Activated CD8-positive, alpha-beta memory T cell treated with anti-CD3 and anti-CD28 coated beads for 36 hours (primary cell): Measurements from ENCODE around the gene BAIAP2. TPM values are rescaled to one million over a fixed set of nuclear protein-coding genes. Genes with fewer than 3 reads are reported as not detected.

Experiments used
- CTCF ChIA-PET: fragments of 350-600 bp; sonication (Branson Sonifier 250); formaldehyde crosslinking; loops from one replicate; lab custom pipeline; 2021; ENCODE audit warnings: antibody characterized with exemption; lab: Charles Lee
- POLR2A ChIA-PET: fragments of 350-600 bp; sonication (Branson Sonifier 250); formaldehyde crosslinking; loops from one replicate; lab custom pipeline; 2021; ENCODE audit warnings: antibody characterized with exemption; lab: Charles Lee
- total RNA-seq, 2 experiments: library from RNA; stranded (reverse); gene quantifications; one replicate each; pipeline ENCODE4 v1.2.3, GENCODE V29; 2021

Gene BAIAP2
- total RNA-seq, 2 experiments from 2014 or later: 5.8 to 6.3 TPM

DNA sequence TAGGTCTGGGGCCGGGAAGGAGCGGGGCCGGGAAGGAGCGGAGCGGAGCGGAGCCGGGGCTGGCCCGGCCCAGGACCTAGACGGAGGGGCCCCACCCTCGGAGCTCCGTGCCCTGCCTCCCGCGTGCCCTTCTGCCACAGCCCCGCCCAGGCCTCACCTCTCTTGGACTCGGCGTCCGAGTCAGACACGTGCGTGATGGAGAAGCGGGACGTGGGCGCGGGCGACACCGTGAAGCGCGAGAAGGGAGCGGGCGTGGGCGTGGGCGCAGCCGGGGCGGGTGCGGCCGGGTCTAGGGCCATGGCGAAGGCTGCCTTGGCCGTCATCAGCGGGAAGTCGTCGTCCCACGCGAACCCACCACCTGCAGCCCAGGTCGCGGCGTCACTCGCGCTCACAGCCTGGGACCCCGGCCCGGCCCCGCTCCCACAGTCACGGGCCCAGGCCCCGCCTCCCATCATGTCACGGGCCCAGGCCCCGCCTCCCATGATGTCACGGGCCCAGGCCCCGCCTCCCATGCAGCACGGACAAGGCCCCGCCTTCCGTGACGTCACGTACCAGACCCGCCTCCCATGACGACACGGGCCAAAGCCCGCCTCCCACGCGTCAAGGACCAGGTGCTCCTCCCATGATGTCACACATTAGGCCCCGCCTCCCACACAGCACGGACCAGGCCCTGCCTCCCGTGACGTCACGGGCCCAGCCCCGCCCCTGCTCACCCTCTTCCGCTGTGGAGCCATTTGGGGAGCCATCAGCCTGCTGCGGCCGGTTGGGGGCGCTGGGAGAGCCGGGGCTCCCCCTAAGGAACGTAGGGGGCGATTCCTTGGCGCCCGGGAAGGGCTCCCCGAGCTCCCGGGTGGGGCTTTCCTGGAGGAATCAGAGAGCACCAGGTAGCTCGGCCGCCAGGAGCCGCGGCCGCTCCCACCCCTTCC lies 84.5 kb downstream of the BAIAP2 start:
- CTCF ChIA-PET: no interaction called here

DNA sequence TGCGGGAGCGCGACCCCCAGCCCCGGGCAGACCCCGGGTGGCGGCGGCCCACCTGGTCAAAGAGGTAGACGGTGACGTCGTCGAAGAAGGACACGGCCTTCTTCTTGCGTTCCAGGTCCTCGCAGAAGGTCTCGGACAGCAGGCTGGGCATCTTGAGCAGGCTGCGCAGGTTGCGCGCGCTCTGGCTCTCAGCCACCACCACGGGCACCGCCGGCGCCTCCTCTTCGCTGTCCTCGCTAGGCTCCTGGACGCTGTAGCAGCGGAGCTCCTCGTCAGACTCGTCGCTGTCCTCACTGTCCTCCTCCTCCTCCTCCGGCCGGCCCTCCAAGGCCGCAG lies 85.2 kb downstream of the BAIAP2 start:
- ChIA-PET POLR2A (no interaction called here), CTCF (no interaction called here)

More for the DNA sequence above, 84.5 kb downstream of the BAIAP2 start:
- POLR2A ChIA-PET: no interaction called here

DNA sequence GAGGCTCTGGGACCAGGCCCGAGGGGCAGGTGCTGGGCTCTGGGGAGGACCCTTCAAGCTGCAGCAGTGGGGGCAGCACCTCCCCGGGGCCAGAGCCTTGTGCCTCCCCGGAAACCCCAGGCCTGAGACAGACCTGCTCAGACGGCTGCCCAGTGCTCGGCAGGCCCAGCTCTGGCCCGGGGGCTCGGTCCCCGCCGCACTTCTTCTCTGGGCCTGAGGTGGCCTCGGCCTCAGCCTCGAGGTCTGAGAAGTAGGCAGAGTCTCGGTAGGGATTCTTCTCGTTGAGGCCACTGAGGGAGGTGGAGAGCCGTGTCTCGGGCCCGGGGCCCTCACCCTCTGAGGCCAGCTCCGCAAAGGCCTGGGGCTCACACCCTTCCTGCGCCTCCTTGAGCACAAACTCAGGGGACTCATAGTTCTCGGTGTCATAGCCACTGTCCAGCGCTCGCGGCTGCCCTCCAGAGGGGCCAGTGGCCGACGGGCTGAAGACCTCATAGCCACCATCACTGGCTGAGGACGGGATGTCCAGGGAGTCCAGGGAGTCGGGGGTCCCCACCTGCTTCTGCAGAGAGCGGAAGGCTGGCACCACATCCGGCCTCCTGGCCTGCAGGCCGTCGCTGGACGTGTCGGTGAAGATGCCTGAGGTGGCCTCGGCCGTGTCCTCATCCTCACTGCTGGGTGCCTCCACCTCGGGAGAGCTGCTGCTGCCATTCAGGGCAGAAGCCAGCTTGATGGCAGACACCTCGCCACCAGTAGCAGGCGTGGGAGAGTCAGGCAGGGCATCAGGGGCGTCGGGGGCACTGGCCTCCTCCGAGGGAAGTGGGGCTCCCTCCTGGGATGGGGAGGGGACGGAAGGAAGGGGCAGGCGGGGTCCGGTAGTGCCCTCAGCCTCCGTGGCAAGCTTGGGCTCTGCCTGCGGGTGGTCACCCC lies 86.0 kb downstream of the BAIAP2 start:
- POLR2A ChIA-PET: no interaction called here
- CTCF ChIA-PET: interaction anchor here (1.1 kb wide), 2 partner anchors 19 to 79 kb away, joined by 3 to 4 read pairs; no protein-coding TSS in a partner anchor

DNA sequence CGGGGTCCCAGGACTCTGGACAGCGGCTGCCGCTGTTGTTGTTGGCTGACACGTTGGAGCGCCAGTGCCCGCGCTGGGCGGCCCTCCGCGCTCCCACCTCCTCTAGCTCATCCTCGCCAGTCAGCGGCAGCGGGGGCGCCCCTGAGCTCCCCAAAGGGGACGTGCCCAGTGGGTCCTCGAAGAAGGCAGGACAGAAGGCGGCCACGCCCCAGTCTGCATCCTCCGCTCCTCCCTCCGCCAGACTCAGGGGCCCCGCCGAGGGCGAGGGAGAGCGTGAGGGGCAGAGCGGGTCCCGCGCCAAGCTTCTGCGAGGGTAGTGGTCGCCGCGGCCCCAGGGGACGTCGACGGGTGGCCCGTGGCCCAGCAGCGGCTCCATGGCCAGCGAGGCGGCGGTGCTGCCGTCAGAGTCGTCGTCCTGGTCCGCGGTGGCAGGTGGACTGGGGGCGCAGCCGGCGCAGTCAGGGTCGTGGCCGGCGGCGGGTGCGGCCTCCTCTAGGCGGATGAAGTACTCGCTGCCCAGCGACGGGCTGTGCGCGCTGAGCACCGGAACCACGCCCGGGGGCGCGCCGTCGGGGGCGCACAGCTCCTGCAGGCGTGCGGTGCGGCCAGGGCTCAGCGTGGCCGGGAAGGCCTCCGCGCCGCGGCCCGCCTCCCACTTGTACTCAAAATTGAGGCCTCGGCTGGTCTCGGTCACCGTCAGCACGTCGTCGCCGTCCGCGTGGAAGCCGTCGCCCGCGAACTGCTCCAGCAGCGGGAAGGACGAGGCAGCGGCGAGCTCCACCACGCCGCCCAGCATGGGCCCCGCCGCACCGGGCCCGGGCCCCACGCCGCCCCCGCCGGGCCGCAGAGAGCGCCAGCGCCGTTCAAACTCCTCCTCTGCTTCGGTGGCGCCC lies 87.1 kb downstream of the BAIAP2 start:
- ChIA-PET POLR2A (no interaction called here), CTCF (interaction anchor here (1.1 kb wide), 2 partner anchors 20 to 78 kb away, joined by 3 to 4 read pairs; no protein-coding TSS in a partner anchor)

DNA sequence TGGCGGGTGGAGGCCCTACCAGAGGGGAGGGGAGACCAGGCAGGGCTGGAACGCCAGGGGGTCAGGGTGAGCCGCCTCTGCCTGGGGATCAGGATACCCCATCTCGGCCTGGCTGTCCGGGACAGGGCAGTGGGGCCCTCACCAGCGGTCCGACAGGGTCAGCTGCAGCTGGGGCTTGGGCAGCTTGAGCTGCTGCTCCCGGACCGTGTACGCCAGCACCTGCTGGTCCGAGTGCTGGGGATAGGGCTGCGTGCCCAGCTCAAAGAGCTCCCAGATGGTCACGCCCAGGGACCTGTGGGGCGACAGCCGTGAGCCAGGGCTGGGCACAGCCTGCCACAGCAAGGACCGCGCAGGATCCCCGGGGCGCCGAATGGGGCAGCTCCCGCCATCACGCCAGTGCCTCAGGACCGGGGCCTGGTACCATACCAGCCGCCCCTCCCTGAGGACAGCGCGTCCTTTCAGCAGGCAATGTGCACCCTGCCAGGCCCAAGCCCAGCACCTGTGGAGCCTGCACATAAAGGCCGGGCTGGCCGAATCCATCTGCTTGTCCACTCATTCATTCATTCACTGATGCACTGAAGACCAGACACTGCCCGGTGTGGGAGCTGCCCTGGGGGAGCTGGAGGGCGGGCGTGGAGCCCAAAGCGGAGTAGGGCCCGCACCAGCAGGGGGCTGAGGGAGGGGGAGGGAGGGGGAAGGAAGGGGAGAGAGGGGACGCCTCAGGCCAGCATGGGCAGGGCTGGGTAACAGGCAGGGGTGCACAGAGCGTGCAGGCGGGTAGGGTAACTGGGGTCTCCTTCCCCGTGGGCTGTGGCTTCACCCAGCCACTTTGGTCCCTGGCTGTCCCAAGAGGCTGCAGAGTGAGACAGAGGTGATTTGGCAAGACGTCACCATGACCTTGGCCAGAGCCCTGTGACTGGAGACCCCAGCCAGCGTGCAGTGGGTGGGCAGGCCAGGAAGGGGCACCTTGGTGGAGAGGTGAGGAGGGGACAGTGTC lies 88.4 kb downstream of the BAIAP2 start:
- POLR2A ChIA-PET: no interaction called here

DNA sequence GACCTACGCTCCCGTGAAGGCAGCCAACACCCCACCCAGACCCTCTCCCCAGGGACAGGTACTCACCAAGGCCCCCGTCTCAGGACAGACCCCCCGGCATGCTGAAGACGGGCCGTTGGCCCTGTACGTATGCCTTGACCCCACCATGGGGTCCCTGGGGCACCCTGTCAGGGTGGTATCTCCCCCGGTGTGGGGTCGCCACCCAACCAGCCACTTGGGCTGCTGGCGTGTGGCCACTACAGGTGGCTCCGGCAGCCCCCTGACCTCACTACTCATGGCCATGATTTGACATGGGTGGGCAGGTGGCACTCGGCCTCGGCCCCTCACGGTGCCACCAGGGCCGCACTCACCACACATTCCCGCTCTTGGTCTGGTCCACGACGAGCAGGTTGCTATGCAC lies 89.4 kb downstream of the BAIAP2 start:
- POLR2A ChIA-PET: no interaction called here
- CTCF ChIA-PET: no interaction called here

More for the DNA sequence above, 88.4 kb downstream of the BAIAP2 start:
- CTCF ChIA-PET: interaction anchor here (0.8 kb wide), 1 partner anchor 22 kb away, joined by 3 read pairs; no protein-coding TSS in a partner anchor

DNA sequence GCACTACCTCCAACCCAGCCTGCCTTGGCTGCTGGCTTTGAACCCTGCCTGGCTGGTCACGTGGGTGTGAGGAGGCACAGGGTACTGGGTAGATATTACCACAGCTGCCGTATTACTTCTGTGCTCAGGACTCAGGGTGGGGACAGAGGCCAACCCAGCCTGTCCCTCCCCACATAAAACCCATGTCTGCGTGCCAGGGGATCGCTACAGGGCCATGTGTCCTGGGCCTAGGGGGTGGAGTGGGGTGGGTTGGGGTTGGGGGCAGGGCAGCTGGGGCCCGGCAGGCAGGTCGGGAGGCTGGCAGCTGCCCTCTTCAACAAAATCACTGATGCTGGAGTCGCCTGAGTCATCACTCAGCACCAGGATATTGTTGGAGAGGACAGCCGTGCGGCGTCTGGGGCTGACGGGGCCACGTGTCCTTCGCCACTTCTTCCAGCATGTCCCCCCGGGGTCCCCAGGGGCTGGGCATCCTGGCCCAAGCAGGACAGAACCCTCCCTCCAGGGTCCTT lies 90.7 kb downstream of the BAIAP2 start:
- POLR2A ChIA-PET: no interaction called here
- CTCF ChIA-PET: no interaction called here

DNA sequence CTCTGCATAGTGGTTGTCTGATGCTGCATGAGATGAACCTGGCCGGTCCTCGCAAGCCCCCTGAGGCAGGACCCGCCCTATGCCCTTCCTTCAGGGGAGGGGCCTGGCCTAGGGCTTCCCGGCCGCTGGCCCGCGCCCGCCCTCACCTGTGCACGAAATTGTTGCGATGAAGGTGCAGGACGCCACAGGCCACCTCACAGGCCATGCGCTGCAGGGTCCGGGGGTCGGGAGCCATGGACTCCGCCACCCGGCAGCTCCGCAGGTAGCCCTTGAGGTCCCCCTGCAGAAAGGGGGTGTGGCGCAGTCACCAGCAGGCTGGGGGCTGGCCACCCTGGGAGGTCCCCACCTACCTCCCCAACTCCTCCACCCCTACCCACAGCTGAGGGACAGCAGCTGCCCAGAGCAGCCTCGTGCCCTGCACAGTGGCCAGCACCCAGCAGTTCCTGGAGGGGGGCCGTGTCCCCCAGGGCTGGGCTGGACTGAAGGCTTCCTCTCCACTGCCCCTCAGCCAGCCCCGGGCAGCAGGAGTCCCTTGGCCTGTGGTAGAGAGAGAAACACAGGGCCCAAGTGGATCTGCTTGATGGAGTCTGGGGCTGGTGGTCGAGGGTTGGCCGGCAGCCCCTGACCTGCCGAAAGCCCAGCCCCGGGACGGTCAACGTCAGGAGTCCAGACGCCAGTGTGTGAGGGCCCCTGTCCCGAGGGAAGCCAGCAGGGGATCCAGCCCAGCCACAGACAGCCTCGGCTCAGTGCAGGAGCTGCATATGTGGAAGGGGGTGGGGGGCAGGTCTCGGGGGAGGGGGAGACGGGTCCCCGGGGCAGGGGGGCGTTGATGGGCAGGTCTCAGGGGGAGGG lies 91.6 kb downstream of the BAIAP2 start:
- ChIA-PET CTCF (no interaction called here), POLR2A (no interaction called here)

DNA sequence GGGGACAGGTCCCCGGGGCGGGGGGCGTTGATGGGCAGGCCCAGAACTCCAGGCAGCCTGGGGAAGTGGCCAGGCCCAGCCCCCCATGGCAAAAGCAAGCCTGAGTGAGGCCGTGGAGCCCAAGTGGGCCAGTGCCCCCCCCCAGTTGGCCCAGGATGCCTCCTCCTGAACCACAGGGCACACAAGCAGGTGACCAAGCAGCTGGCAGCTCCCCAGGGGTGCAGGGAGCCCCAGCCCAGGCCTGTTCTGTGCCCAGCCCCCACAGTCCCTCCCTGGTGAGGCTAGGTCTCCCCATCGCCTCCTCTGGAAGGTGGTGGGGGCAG lies 92.1 kb downstream of the BAIAP2 start:
- ChIA-PET CTCF (no interaction called here), POLR2A (no interaction called here)

DNA sequence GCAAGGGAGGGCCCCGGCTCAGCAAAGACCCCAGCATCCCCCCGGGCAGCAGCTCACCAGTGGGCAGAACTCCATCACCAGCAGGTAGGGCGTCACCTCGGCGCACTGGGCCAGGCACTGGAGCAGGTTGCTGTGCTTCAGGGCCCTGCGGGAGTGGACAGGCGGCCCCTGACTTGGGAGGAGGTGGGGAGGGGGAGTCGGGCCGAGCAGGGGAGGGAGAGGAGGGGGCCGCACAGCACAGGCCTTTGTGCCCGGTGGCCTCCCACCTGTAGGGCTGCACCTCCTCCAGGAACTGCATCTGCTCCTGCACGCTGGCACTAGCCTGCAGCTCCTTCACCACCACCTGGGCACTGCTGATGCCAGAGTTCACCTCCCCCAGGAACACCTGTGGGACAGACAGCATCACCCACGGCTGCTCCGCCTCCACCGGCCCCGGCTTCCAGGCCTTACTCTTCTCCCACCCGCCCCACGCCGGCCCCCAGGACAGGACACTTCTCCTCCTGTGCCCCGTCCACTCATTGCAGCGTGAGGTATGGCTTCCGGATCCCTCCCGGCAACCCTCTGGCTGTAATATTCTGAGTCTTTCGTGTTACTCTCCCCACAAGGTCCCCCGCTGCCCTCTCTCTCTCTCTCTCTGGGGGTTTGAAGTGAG lies 92.7 kb downstream of the BAIAP2 start:
- POLR2A ChIA-PET: no interaction called here
- CTCF ChIA-PET: no interaction called here

DNA sequence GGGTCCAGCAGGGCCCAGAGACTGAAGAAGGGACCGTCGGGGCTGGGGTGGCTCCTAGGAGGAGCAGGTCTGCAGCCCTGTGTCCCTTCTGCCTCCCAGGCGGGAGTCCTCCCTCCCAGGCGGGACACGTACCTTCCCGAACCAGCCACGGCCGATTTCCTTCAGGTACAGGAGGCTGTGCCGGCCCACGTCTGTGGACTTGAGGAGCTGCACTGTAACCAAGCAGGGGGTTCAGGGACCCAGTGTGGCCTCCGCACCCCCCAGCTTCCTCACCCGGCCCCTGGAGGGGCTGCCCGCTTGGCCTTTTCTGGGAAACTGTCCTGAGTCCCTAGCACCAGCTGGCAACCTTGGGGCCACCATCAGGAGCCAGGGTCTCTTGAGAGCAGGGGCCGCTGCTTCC lies 93.4 kb downstream of the BAIAP2 start:
- POLR2A ChIA-PET: no interaction called here
- CTCF ChIA-PET: no interaction called here

DNA sequence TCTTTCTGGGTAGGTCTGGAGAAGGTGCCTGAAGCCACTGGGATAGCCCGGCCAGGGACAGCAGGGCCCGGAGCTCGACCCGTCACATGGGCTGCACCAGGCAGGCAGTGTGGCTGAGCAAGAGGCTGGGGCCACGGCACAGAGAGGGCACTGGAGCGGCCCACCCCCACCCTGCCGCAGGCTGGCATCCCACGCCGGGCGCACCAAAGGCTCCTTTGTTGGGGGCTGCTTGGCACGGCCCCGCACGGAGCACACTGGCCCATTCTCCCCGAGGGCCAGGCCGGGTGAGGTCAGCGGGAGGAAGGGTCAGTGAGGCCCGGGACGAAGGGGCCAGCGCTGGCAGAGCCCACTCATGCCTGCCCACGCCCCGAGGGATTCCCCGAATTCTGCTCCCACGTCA lies 93.8 kb downstream of the BAIAP2 start:
- CTCF ChIA-PET: no interaction called here

DNA sequence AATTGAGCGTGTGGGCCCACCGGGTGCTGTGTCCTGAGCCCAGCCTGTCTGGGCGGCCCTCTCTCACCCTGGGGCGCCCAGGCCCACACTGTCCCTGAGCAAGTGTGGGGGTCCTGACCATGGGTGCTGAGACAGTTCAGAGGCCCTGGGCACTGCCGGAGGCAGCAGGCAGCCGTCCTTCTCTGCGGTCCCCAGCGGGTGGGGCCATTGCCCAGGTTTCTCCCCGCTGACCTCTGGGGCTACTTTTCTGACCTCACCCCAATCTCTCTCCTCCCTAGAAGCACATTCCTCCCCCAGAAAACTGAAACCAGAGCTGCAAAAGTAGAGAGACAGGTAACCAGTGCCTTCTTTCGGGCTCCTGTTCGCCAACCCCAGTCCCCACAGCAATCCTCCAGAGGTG lies 94.3 kb downstream of the BAIAP2 start:
- CTCF ChIA-PET: interaction anchor here (0.6 kb wide), 1 partner anchor 72 kb away, joined by 3 read pairs; no protein-coding TSS in a partner anchor
- POLR2A ChIA-PET: no interaction called here

More for the DNA sequence above, 93.8 kb downstream of the BAIAP2 start:
- POLR2A ChIA-PET: no interaction called here

DNA sequence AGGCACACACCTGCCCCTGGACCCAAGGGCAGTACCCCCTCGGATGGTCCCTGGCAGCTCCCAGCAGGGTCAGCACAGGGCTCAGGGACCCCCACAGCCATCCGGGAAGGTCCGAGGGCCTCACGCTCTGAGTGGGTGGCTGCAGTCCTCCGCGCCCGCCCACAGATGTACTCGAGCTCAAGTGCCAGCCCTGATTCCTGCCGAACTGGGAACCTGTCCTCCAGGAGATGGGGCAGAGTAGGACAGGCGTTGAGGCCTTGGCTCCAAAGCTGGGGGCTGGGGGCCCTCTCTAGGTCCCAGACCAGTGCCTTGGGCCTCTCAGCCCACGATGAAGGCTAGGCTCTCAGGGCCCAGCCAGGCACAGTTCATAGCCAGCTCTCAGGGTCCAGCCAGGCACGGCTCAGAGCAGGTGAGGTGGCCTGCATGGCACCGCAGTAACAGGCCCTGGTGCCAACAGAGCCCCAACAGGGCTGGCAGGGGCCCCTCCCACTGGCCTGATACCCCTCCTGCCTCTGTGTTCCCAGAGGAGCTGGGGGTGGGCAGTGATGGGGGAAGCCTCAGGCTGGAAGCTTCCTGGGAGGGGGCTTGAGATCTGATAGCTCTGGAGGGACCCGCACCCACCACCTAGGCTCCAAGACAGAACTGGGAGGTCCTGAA lies 94.9 kb downstream of the BAIAP2 start:
- CTCF ChIA-PET: interaction anchor here (0.6 kb wide), 1 partner anchor 71 kb away, joined by 3 read pairs; no protein-coding TSS in a partner anchor
- POLR2A ChIA-PET: no interaction called here

DNA sequence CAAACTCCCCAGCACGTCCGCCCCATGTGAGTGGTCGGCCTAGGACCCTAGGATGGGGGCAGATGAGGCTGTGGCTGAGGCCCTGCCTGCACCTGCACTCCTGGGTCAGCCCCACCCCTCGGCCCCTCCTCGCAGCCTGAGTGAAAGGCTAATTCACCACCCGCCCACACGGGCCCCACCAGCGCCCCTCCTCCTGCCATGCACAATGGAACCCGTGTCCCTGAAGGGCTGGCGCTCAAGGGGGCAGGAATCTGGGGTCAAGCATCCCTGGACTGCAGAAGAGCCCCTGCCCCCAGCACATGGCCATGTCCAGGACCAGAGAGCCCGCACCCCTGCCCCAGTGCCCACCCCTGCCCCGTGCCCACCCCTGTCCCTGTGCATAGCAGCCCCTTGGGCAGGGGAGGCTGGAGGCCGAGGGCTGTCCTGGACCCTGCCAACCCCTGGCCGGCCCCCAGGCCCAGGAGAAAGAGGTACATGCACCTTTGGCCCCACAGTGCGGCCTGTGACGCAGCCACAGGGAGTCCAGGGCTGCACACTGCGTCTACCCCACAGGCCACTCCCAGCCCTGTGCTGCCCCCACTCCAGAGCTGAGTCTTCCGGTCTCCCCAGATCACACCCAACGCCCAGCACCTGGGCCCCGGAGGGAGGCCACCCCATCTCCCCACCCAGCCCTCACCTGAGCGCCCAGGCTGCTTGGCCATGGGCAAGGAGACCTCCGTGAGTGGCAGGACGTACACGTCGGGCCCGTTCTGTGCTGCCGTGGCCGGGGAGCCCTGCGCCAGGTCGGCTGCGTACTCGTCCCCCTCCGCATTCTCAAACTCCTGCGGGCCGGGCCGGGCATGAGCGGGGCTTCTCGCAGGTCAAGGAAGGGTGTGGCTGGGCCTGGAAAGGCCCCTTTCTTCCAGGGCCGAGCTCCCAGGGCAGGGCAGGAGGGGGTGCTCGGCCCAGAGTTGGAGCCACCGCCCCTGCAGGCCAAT lies 95.7 kb downstream of the BAIAP2 start:
- POLR2A ChIA-PET: no interaction called here
- CTCF ChIA-PET: no interaction called here
